Activated T-cell treated with anti-CD3 and anti-CD28 coated beads, Interleukin-2, amount 50 U/mL, for 4 hours (primary cell): ENCODE measurements around the gene LCOR. TPM values are rescaled to one million over a fixed set of nuclear protein-coding genes. Genes with fewer than 3 reads are reported as not detected.

Source experiments
- ATAC-seq, 2 donors: fragments of 200-7000 bp; cut with Tn5 transposase; one replicate each; pipeline ENCODE4 v1.10.0; 2021
- DNase-seq: peaks from one replicate; pipeline ENCODE4 v3.0.0-alpha.2; 2020
- H3K27me3 Mint-ChIP-seq: one replicate; pipeline ENCODE4 v1.8.0; 2021; ENCODE audit warnings: low read depth, mixed read lengths
- H3K36me3 Mint-ChIP-seq: one replicate; pipeline ENCODE4 v1.8.0; 2022; ENCODE audit warnings: mixed read lengths; ENCODE audit not compliant: insufficient read depth
- H3K4me1 Mint-ChIP-seq: one replicate; pipeline ENCODE4 v1.8.0; 2021; ENCODE audit warnings: low read depth, mixed read lengths
- H3K4me3 Mint-ChIP-seq: one replicate; pipeline ENCODE4 v1.8.0; 2021; ENCODE audit warnings: mild to moderate bottlenecking, moderate library complexity, mixed read lengths
- H3K9me3 Mint-ChIP-seq: one replicate; pipeline ENCODE4 v1.8.0; 2021; ENCODE audit warnings: mixed read lengths
- total RNA-seq, 3 donors: library from RNA; stranded (reverse); gene quantifications; one replicate each; pipeline ENCODE4 v1.2.1, GENCODE V29; 2021

The LCOR gene
- total RNA-seq, 3 donors from 2014 or later: 20.0 to 23.6 (median 21.9) TPM

DNA sequence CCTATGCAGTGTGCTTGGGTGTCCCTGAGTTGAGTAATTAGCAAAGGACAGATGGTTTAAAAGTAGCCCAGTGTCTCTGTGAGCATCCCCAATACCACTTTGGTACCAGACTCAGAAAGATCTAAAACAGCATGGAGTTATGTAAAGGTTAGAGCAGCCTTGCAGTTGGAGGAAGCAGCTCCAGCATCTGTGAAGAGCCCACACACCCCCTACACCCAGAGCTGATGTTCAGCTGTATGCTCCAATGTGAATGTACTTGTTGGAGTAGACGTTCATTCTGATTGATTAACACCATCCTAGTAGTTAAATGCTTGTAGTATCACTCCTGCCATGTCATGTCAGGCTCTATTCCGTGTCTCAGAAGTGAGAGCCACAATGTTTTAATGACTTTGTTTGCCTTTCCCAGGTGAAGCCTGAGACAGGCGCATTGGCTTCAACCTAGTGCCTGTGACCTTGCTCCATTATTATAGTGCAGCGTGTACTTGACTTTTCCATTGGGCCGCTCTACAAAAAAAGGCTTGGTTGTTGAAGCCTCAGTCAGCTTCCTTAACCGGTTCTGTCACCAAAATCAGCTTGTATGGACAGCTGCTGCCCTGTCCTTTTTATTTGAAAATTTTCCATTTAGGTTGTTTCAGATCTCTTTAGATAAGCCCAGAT is 154.2 kb downstream of the LCOR start:
- no peak for DNase-seq
- Mint-ChIP-seq H3K4me1 (peaks cover 2% of the 10 kb centered on the region), H3K4me3 (no peak overlapping the region), H3K9me3 (no peaks in the 10 kb centered on the region), H3K27me3 (no peaks in the 10 kb centered on the region), H3K36me3 (peaks cover 7% of the 10 kb centered on the region)
- no peak for ATAC-seq

GRCh38 chr10:96987141-96987841 is 155.2 kb downstream of the LCOR start:
- ATAC-seq: no peak
- H3K4me3 Mint-ChIP-seq: no peak overlapping the region
- H3K36me3 Mint-ChIP-seq: no peaks in the 10 kb centered on the region

GRCh38 chr10:96987842-96988175 is 155.7 kb downstream of the LCOR start:
- Mint-ChIP-seq H3K9me3 (no peaks in the 10 kb centered on the region), H3K27me3 (no peaks in the 10 kb centered on the region), H3K4me1 (peaks cover 2% of the 10 kb centered on the region), H3K4me3 (no peak overlapping the region), H3K36me3 (no peaks in the 10 kb centered on the region)
- no peak for DNase-seq
- no peak for ATAC-seq

More at GRCh38 chr10:96987141-96987841, 155.2 kb downstream of the LCOR start:
- H3K27me3 Mint-ChIP-seq: no peaks in the 10 kb centered on the region
- DNase-seq: no peak
- H3K9me3 Mint-ChIP-seq: no peaks in the 10 kb centered on the region
- peaks cover 2% of the 10 kb centered on the region for H3K4me1 Mint-ChIP-seq

- DNase-seq: no peak
- H3K4me3 Mint-ChIP-seq: no peak overlapping the region
- H3K4me1 Mint-ChIP-seq: peaks cover 2% of the 10 kb centered on the region
- no peaks in the 10 kb centered on the region for H3K27me3 Mint-ChIP-seq
- ATAC-seq: no peak
- H3K36me3 Mint-ChIP-seq: no peaks in the 10 kb centered on the region
- no peaks in the 10 kb centered on the region for H3K9me3 Mint-ChIP-seq
These were observed 156.3 kb downstream of the LCOR start for GRCh38 chr10:96988426-96988825.

- Mint-ChIP-seq H3K9me3 (no peaks in the 10 kb centered on the region), H3K27me3 (no peaks in the 10 kb centered on the region), H3K36me3 (no peaks in the 10 kb centered on the region), H3K4me3 (no peak overlapping the region), H3K4me1 (no peaks in the 10 kb centered on the region)
- ATAC-seq (peak in 1 of 2 donors; percentile 51), DNase-seq (no peak)
These were observed 159.3 kb downstream of the LCOR start for GRCh38 chr10:96991313-96991841.

DNA sequence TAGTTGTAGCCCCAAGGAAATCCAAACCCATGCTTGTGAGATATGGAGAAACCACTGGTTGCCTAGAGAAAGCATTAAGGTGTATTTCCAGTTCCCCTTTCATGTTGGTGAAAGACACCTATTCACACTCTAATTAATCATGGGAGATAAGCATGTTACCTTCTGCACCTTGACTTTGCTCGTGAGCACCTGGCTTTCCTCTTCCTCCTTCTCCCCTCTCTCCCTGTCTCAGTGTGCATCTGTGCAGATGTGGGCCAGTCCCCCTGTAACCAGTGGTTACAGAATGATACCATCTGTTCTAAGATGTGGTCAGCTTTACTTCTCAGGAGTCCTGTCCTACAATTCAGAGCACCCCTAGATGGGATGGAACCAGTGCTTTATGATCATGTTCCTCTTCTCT is 160.6 kb downstream of the LCOR start:
- ATAC-seq: no peak
- Mint-ChIP-seq H3K4me1 (no peaks in the 10 kb centered on the region), H3K27me3 (no peaks in the 10 kb centered on the region), H3K9me3 (no peaks in the 10 kb centered on the region), H3K4me3 (no peak overlapping the region), H3K36me3 (no peaks in the 10 kb centered on the region)
- no peak for DNase-seq

GRCh38 chr10:96995851-96996250 is 163.8 kb downstream of the LCOR start:
- ATAC-seq: no peak
- Mint-ChIP-seq H3K9me3 (no peaks in the 10 kb centered on the region), H3K27me3 (no peaks in the 10 kb centered on the region), H3K4me1 (no peaks in the 10 kb centered on the region), H3K4me3 (no peak overlapping the region), H3K36me3 (no peaks in the 10 kb centered on the region)
- no peak for DNase-seq

DNA sequence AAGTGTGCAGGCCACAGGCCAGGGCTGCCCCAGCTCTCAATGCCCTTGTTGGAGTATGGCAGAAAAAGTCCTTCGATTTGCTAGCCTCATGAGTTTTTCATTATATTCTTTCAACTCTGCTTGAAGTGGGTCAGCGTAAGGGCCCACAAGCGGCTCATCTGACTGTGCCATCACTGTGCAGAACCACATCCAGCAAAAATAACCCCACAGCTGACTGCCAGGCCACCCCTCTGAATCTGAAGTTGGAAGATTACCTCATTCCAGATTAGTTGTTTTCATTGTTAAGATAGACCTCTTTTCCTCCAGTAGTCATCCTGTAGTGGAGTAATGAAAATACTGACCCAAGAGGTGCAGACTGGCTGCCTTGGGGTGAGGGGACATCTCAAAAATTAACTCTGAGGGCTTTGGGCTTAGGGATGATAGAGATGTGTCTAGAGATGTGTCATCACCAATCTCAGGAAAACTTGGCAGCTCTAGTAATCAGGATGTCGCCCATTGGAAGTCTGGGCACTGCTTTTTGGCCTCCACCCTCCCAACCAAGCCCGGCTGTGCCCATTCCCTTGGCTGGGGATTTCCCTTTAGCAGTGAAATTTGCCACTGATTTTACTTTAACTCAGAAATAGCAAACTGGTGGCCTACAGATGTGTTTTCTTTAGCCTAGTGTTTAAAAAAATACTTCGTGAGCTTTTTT is 164.3 kb downstream of the LCOR start:
- Mint-ChIP-seq H3K4me3 (no peak overlapping the region), H3K4me1 (no peaks in the 10 kb centered on the region), H3K36me3 (no peaks in the 10 kb centered on the region), H3K27me3 (no peaks in the 10 kb centered on the region), H3K9me3 (no peaks in the 10 kb centered on the region)
- DNase-seq: no peak
- no peak for ATAC-seq

GRCh38 chr10:96998329-96998888 is 166.3 kb downstream of the LCOR start:
- no peak for DNase-seq
- Mint-ChIP-seq H3K27me3 (no peaks in the 10 kb centered on the region), H3K4me1 (no peaks in the 10 kb centered on the region), H3K36me3 (no peaks in the 10 kb centered on the region), H3K4me3 (no peak overlapping the region), H3K9me3 (no peaks in the 10 kb centered on the region)
- no peak for ATAC-seq

DNA sequence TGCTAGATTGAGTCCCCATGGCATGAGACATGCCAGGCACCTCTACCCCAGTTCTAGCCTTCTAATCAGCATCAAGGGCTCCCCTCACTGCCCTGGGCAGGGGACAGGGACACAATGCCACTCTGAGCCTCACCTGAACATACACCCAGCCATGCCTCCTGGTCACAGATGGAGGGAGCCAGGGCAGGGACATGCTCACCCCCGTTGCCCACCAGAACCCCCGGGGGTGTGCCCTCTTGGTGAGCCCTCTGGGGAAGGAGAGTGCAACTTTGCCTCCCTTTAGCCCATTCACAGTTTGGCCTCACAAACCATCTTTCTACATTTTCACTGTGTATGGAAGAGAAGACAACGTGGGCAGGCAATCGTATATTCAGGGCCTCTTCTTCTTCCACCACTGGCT is 167.2 kb downstream of the LCOR start:
- no peaks in the 10 kb centered on the region for H3K27me3 Mint-ChIP-seq
- no peak for DNase-seq
- H3K4me1 Mint-ChIP-seq: no peaks in the 10 kb centered on the region
- H3K36me3 Mint-ChIP-seq: no peaks in the 10 kb centered on the region
- ATAC-seq: no peak
- H3K4me3 Mint-ChIP-seq: no peak overlapping the region
- no peaks in the 10 kb centered on the region for H3K9me3 Mint-ChIP-seq

- DNase-seq: no peak
- Mint-ChIP-seq H3K4me3 (no peak overlapping the region), H3K9me3 (no peaks in the 10 kb centered on the region), H3K27me3 (no peaks in the 10 kb centered on the region), H3K36me3 (no peaks in the 10 kb centered on the region), H3K4me1 (no peaks in the 10 kb centered on the region)
- no peak for ATAC-seq
These were observed 167.9 kb downstream of the LCOR start for GRCh38 chr10:96999987-97000386.

DNA sequence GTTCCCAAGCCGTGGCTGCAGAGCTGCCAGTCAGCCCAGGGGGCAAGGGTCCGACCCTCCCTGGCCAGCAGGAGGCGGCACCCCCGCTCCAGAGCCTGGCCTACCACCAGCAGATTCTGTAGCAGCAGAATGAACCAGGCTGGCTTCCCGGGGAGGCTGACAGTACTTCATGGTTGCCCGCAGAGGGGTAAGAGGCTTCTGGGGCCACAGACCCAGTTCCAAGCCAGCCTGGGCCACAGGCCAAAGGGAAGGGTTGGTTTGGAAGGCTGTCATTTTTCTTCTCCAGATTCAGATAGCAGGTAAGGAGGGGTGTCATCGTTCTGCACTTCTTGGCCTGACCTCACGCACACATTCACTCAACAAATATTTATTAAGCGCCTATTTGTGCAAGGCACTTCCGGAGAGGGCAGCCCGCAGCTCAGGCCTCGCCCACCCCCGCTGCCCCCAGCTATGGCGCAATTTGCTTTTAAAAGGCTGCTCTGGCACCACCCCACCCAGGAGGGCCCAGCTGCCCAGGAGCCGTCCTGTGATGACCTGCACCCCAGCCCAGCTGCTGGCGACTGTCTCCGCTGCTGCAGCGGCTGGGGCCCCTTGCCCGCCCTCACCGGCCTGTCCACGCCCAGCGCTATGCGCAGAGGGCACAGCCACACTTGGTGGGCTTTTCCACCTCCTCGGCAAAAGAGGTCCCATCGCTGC is 168.5 kb downstream of the LCOR start:
- Mint-ChIP-seq H3K36me3 (no peaks in the 10 kb centered on the region), H3K4me1 (no peaks in the 10 kb centered on the region), H3K4me3 (no peak overlapping the region), H3K9me3 (peaks cover 3% of the 10 kb centered on the region), H3K27me3 (peaks cover 2% of the 10 kb centered on the region)
- ATAC-seq: no peak
- no peak for DNase-seq

DNA sequence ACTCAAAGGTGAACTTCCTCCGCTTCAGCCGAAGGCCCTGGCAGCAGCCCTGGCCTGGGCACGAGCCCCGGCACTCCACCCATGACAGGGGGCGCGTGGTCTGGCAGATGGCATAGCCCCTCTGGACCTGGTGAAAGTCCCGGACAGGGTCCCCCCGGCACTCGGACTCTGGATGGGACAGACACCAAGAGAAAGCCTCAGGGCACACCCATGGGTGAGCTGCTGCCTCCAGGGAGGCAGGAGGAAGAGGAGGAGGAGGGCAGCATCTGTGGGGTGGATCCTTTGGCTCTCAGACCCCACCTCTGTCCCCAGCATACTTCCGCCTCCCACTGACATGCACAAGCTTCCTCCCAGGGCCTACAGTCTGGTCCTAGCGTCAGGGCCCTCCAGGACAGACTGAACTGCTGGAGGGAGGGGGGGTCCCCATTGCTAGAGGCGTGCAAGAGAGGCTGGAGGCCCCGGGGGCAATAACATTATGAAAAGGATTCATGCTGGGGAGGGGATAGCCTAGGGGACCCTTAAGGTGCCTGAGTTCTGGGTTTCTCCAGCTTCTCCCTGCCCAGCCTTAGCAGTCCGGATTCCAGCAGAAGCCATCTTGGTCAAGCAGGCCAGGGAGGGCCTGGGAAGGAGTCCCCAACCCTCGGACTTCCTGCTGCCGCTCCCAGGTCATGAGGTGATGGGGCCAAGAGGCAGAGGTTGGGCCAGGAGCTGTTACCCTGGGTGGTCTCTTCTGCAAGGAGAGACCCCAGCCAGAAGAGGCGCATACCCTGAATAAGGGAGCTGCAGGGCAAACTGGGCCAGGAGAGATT is 169.3 kb downstream of the LCOR start:
- Mint-ChIP-seq H3K9me3 (peaks cover 6% of the 10 kb centered on the region), H3K36me3 (no peaks in the 10 kb centered on the region), H3K4me1 (no peaks in the 10 kb centered on the region), H3K4me3 (no peak overlapping the region), H3K27me3 (peaks cover 2% of the 10 kb centered on the region)
- ATAC-seq (no peak), DNase-seq (no peak)
